Cardiac fibroblast (primary cell): ENCODE results near the gene MUL1.

Experiments
- DNase-seq, 2 donors: peaks; one replicate each; pipeline versions ENCODE4 v3.0.0 to v3.0.0-alpha.2; 2010; ENCODE audit warnings: low read depth in 2 of 2
- H3K4me3 ChIP-seq, 2 donors: replicated peaks in 1 of 2; 1 replicate in 1 of 2; 2 replicates in 1 of 2; pipeline ENCODE4 v1.5.1; 2011; ENCODE audit warnings: low read depth in 2 of 2, low read length in 2 of 2, mild to moderate bottlenecking in 2 of 2, moderate library complexity in 1 of 2
- CTCF ChIP-seq: IDR thresholded peaks from one replicate; pipeline ENCODE4 v1.5.1; 2011; ENCODE audit warnings: low read depth, mild to moderate bottlenecking, low read length, inconsistent platforms

Gene MUL1

GRCh38 chr1:20508411-20508771 lies 440 bp upstream of the MUL1 start:
- peak overlapping the region; percentile 98 to 99 for H3K4me3 ChIP-seq
- no peak for DNase-seq
- no peak for TF ChIP-seq CTCF

DNA sequence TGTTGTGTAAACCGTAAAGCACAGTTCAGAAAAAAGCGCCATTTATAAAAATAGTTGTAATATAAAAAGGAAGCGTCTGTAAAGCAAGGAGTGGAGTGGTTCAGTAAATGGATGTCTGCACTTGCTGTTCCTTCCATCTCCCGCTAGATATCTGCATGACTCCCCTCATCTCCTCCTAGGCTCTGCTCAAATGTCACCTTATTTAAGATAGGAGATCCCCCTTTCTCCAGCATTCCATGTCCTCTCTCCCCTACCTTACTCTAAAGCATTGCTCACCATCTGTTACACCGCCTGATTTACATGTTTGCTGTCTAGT lies 745 bp downstream of the MUL1 start:
- peak overlapping the region; percentile 98 to 99 for H3K4me3 ChIP-seq
- DNase-seq, result no peak
- TF ChIP-seq CTCF, result no peak

- no peak for DNase-seq
- no peak for TF ChIP-seq CTCF
These were observed 2.5 kb downstream of the MUL1 start for GRCh38 chr1:20505488-20505887.

DNA sequence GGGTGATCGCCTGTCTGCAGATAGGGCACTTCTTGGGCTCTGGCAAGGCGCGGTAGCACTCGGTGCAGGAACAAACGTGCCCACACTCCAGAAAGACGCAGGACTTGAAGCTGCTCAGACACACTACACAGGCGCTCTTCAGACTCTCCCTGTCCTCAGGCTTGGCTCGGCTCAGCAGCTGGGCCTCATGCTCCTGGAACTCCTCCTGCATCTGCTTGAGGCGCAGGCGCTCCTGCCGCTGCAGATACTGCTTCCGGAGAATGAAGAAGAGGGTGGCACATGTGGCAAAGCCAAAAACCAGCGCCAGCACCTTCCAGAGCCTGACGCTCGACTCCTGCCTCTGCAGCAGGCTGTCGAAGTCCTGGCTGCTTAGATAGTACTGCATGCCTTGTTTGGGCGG lies 7.2 kb downstream of the MUL1 start:
- TF ChIP-seq CTCF, result no peak
- no peak for DNase-seq
- no peak overlapping the region for H3K4me3 ChIP-seq

More at GRCh38 chr1:20505488-20505887, 2.5 kb downstream of the MUL1 start:
- no peak overlapping the region for H3K4me3 ChIP-seq

DNA sequence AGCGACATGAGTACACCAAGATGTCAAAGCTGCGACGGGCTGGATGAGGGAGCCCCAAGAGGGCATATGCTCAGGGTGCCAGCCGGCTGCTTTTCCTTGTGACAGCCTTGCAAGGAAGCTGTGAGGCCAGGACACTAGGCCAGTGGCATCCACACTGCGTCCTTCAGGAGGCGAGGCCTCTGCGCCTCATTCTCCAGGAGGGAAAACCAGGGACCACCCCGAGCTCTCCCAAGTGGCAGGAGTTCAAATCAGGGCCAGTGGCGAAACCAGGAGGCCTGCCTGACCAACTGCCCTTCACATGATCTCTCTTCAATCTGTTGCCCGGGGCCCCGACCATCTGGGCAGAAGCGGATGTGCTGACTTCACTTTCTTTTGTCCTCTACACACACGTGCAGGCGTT lies 8.2 kb downstream of the MUL1 start:
- H3K4me3 ChIP-seq, result no peak overlapping the region
- DNase-seq, result no peak
- no peak for TF ChIP-seq CTCF

DNA sequence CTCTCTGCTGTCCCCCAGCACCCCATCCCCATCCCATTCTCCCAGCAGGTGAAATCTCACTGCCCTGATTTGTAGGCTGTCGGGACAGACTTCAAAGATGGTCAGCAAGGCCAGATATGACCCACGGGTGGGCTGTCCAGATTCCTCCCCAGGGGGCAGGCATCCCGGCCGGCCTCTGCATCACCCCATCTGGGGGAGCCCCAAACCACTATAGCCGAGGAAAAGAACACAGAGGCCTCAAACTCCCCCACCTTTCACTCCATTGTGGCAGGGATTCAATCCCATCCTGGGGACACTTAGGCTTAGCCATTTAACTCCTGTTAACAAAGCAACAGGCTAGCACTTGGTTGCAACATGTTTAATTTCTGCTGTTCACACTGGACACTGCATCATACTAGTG lies 8.8 kb downstream of the MUL1 start:
- H3K4me3 ChIP-seq, result no peak overlapping the region
- no peak for TF ChIP-seq CTCF
- DNase-seq, result no peak

- TF ChIP-seq CTCF, result no peak
- H3K4me3 ChIP-seq, result no peak overlapping the region
- DNase-seq, result no peak
These were observed 9.8 kb downstream of the MUL1 start for GRCh38 chr1:20498116-20498515.
